ENCODE measurements around the gene ARMC3. TPM values are rescaled to one million over a fixed set of nuclear protein-coding genes. Genes with fewer than 3 reads are reported as not detected.
A peak's percentile ranks its signal among the peaks of the same experiment; 100 is the strongest.

The ARMC3 gene
- total and polyA plus RNA-seq, 2 donors (not counting 1 experiment from before 2014, with no cell fraction given), result not detected

DNA sequence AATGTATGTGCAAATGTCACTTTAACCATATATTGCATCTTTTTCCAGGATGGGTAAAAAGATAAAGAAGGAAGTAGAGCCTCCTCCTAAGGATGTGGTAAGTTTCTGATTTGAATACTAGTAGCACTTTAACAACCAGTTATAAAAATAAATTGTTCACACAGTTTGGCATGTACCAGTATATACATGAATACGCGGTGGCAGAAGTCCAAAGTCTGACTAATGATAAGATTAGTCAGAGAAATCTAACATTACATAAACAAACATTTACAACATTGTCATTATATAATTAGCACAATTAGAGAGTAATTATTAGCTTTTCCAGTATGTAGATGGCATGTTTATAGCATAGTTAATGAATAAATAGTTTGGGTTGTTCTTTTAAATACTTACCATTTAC, 4.1 kb downstream of the ARMC3 start:
- Histone ChIP-seq H3K27me3 (replicated peaks in 1 of 4; ENCODE audit: control extremely low read depth in 1 of 4, control insufficient read depth in 3 of 4, insufficient read depth in 4 of 4, low read length in 3 of 4) (peaks cover 0 to 12% (median 6%) of the 10 kb centered on the region in 4 experiments), H2AFZ (ENCODE audit: insufficient read depth, low read depth, low read length, poor library complexity, severe bottlenecking) (no peak overlapping the region), H3K9ac (ENCODE audit: low read length) (peak overlapping the region; percentile 17), H3K4me2 (replicated peaks; ENCODE audit: low read depth, low read length, poor library complexity, severe bottlenecking) (peak overlapping the region; percentile 38), H3K4me3 (ENCODE audit: control extremely low read depth in 1 of 5, extremely low read depth in 1 of 5, insufficient read depth in 1 of 5, low read depth in 2 of 5, low read length in 4 of 5) (peak overlapping the region in 1 of 5 experiments; percentile 3), H3K9me3 (ENCODE audit: control extremely low read depth in 1 of 3, control insufficient read depth in 2 of 3, insufficient read depth in 1 of 3, low read length in 2 of 3) (peaks cover 0 to 3% (median 0%) of the 10 kb centered on the region in 3 donors), H4K20me1 (ENCODE audit: control insufficient read depth, insufficient read depth, low read length, poor library complexity, severe bottlenecking) (no peaks in the 10 kb centered on the region), H3K4me1 (ENCODE audit: control insufficient read depth in 2 of 2, insufficient read depth in 2 of 2, low read length in 2 of 2) (peaks cover 27 to 31% of the 10 kb centered on the region in 2 donors), H3K27ac (ENCODE audit: low read length in 2 of 2) (no peak overlapping the region), H3K36me3 (replicated peaks in 1 of 2; ENCODE audit: control extremely low read depth in 1 of 2, control insufficient read depth in 1 of 2, extremely low read depth in 1 of 2, insufficient read depth in 2 of 2, low read length in 1 of 2) (no peaks in the 10 kb centered on the region), H3K79me2 (ENCODE audit: control insufficient read depth, insufficient read depth, low read length) (no peaks in the 10 kb centered on the region)
- Mint-ChIP-seq H3K4me3 (peak overlapping the region; percentile 39), H3K27ac (no peak overlapping the region), H3K27me3 (peaks cover 3% of the 10 kb centered on the region), H3K9me3 (ENCODE audit: insufficient read depth) (no peaks in the 10 kb centered on the region), H3K4me1 (peaks cover 20% of the 10 kb centered on the region)
- CTCF ChIA-PET, result no interaction called here
- ATAC-seq (ENCODE audit: low read depth) (no peak), DNase-seq (no peak)
- POLR2A ChIA-PET, result no interaction called here
- intact Hi-C loops (cut with micrococcal nuclease), result no loop called here
- no CpG with 5 or more reads among the region's 2 CpGs for WGBS (ENCODE audit: insufficient coverage)
- no peak for TF ChIP-seq EZH2 (IDR thresholded peaks at IDR 0.05; ENCODE audit: borderline replicate concordance, insufficient read depth, low read depth, low read length, poor library complexity, severe bottlenecking)
- TF ChIP-seq, protein P1, sequence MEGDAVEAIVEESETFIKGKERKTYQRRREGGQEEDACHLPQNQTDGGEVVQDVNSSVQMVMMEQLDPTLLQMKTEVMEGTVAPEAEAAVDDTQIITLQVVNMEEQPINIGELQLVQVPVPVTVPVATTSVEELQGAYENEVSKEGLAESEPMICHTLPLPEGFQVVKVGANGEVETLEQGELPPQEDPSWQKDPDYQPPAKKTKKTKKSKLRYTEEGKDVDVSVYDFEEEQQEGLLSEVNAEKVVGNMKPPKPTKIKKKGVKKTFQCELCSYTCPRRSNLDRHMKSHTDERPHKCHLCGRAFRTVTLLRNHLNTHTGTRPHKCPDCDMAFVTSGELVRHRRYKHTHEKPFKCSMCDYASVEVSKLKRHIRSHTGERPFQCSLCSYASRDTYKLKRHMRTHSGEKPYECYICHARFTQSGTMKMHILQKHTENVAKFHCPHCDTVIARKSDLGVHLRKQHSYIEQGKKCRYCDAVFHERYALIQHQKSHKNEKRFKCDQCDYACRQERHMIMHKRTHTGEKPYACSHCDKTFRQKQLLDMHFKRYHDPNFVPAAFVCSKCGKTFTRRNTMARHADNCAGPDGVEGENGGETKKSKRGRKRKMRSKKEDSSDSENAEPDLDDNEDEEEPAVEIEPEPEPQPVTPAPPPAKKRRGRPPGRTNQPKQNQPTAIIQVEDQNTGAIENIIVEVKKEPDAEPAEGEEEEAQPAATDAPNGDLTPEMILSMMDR (IDR thresholded peaks at IDR 0.05), result no peak

DNA sequence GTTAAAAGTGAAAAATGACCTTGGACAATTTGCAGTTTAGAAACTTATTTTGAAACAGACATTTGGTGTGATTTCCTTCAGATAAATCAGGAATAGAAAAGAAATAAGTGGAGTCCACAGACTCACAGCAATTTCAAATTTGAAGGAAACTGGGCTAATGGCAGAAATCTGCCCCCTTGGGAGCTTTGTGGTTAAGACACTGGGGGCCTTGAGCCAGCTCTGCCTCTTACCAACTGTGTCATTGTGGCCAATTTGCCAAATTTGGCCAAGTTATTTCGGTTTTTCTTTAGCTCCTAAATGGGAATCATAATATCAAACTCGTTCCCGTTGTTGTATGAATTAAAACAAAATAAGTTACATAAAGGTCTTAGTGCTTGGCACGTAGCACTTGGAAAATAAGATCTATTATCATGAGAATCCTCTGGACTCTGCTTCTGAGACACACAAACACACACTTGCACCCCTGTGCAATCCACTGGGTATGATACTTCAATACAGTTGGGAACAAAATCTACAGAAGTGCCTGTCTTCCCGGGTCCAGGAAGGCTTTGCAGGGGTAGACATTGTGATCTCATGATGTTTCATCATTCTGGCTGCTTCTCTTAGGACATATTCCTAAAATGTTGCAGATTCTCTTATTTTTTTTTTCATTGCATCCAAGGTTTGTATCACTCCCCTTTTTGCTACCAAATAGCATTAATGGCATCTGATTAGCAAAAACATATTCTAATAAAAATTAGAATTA, 4.9 kb downstream of the ARMC3 start:
- intact Hi-C loops (cut with micrococcal nuclease), result no loop called here
- Mint-ChIP-seq H3K27me3 (peaks cover 3% of the 10 kb centered on the region), H3K4me3 (no peak overlapping the region), H3K9me3 (ENCODE audit: insufficient read depth) (no peaks in the 10 kb centered on the region), H3K4me1 (peaks cover 20% of the 10 kb centered on the region), H3K27ac (no peak overlapping the region)
- TF ChIP-seq EZH2 (IDR thresholded peaks at IDR 0.05; ENCODE audit: borderline replicate concordance, insufficient read depth, low read depth, low read length, poor library complexity, severe bottlenecking), result no peak
- TF ChIP-seq, protein P1 (IDR thresholded peaks at IDR 0.05), result no peak
- DNase-seq (peak; percentile 8), ATAC-seq (ENCODE audit: low read depth) (no peak)
- CTCF ChIA-PET, result no interaction called here
- no peak overlapping the region for H2AFZ ChIP-seq (ENCODE audit: insufficient read depth, low read depth, low read length, poor library complexity, severe bottlenecking)
- POLR2A ChIA-PET, result no interaction called here
- peaks cover 0 to 3% (median 0%) of the 10 kb centered on the region in 3 donors for H3K9me3 ChIP-seq (ENCODE audit: control extremely low read depth in 1 of 3, control insufficient read depth in 2 of 3, insufficient read depth in 1 of 3, low read length in 2 of 3)
- no peak overlapping the region for H3K9ac ChIP-seq (ENCODE audit: low read length)
- no peak overlapping the region for H3K4me3 ChIP-seq (ENCODE audit: control extremely low read depth in 1 of 5, extremely low read depth in 1 of 5, insufficient read depth in 1 of 5, low read depth in 2 of 5, low read length in 4 of 5)
- peaks cover 0 to 6% (median under 1%) of the 10 kb centered on the region in 4 experiments for H3K27me3 ChIP-seq (replicated peaks in 1 of 4; ENCODE audit: control extremely low read depth in 1 of 4, control insufficient read depth in 3 of 4, insufficient read depth in 4 of 4, low read length in 3 of 4)
- no peaks in the 10 kb centered on the region for H3K36me3 ChIP-seq (replicated peaks in 1 of 2; ENCODE audit: control extremely low read depth in 1 of 2, control insufficient read depth in 1 of 2, extremely low read depth in 1 of 2, insufficient read depth in 2 of 2, low read length in 1 of 2)
- no peaks in the 10 kb centered on the region for H3K79me2 ChIP-seq (ENCODE audit: control insufficient read depth, insufficient read depth, low read length)
- H3K4me2 ChIP-seq (replicated peaks; ENCODE audit: low read depth, low read length, poor library complexity, severe bottlenecking), result peak overlapping the region; percentile 38
- H4K20me1 ChIP-seq (ENCODE audit: control insufficient read depth, insufficient read depth, low read length, poor library complexity, severe bottlenecking), result no peaks in the 10 kb centered on the region
- no peak overlapping the region for H3K27ac ChIP-seq (ENCODE audit: low read length in 2 of 2)
- WGBS (ENCODE audit: insufficient coverage), result 90% methylated on average over 1 of the region's 5 CpGs
- H3K4me1 ChIP-seq (ENCODE audit: control insufficient read depth in 2 of 2, insufficient read depth in 2 of 2, low read length in 2 of 2), result peaks cover 20 to 24% of the 10 kb centered on the region in 2 donors
